ENCODE measurements around the gene BTBD16. TPM values are rescaled to one million over a fixed set of nuclear protein-coding genes. Genes with fewer than 3 reads are reported as not detected.

BTBD16 gene
- not detected for total RNA-seq

DNA sequence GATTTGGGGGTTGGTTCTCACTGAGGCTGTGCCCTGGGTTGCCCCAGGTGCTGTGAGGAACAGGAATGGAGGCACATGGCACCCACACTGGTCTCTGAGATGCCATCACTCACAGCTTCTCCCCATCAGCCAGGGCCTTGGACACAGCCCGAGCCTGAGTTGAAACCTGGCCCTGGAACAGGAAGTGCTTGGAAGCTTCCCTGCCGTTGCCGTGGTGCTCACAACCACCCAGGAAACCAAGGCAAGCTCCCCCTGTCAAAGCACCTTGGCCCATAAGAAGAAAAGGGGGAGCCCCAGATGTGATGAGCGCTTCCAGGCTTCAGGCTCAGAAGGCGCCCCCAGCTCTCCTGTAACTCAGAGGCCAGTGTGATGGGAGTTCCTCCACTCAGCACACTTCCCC is at the start of gene BTBD16:
BTBD16 (plus strand) TSS at position 221 of the 400 bp plus-strand sequence. CDS start 3,786 bp downstream, outside the sequence.
- DNase-seq (ENCODE audit: extremely low spot score in 2 of 2), result no peak
- intact Hi-C loops (cut with DNase I), result no loop called here
- no peaks in the 10 kb centered on the region for H3K9me3 ChIP-seq
- peaks cover 0 to 7% of the 10 kb centered on the region in 2 donors for H3K36me3 ChIP-seq
- H3K4me3 ChIP-seq, result no peak within 1 kb of the TSS
- TF ChIP-seq POLR2A (IDR thresholded peaks at IDR 0.05) (no peak), CTCF (IDR thresholded peaks at IDR 0.05) (no peak), POLR2AphosphoS5 (IDR thresholded peaks at IDR 0.05; ENCODE audit: insufficient read depth in 1 of 2, low read depth in 1 of 2) (no peak)
- no peak within 1 kb of the TSS for H3K27ac ChIP-seq
- no peaks in the 10 kb centered on the region for H3K4me1 ChIP-seq
- no peaks in the 10 kb centered on the region for H3K27me3 ChIP-seq

DNA sequence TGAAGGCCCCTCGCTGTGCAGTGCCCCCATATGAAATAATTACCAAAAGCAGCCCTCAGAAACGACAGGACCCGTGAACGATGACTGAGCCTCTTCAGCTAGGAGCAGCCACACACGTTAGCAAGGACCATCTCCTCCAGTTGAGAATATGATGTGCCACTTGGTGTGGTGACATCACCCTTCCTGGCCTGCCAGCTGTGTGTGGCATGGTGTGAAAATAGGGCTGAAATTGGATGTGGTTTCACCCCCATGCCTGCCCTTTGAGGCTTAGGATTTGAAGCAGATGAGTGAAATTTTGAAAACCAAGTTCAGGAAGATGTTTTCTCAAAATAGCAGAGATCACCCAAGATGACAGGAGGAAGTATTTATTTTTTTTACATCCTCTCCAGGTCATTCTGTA is 49.1 kb upstream of the BTBD16 start:
- Histone ChIP-seq H3K27ac (no peak overlapping the region), H3K4me3 (no peak overlapping the region), H3K36me3 (peaks cover 0 to 54% of the 10 kb centered on the region in 2 donors), H3K4me1 (no peaks in the 10 kb centered on the region), H3K27me3 (no peaks in the 10 kb centered on the region), H3K9me3 (no peaks in the 10 kb centered on the region)
- TF ChIP-seq CTCF (IDR thresholded peaks at IDR 0.05) (no peak), POLR2AphosphoS5 (IDR thresholded peaks at IDR 0.05; ENCODE audit: insufficient read depth in 1 of 2, low read depth in 1 of 2) (no peak), POLR2A (IDR thresholded peaks at IDR 0.05) (no peak)
- intact Hi-C loops (cut with DNase I), result no loop called here
- no peak for DNase-seq (ENCODE audit: extremely low spot score in 2 of 2)

DNA sequence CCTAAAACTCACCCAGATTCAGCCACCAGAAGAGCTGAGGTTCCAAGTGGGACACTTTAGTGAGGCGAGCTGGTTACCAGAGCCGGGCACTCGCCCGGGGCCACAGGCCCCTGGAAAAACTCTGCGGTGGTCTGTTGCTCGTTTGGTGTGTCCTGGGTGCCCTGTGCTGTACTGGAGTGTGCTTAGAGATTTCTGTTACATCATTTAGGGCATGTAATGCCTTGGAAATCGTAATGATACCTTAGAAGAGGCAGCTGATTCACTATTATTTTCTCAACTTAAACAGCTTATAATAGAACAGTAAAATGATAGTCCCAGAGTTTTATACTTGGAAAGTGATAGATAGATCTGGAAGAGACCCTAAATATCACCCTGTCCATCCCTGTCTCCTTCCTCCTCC is 48.5 kb upstream of the BTBD16 start:
- Histone ChIP-seq H3K27me3 (no peaks in the 10 kb centered on the region), H3K36me3 (peaks cover 0 to 56% of the 10 kb centered on the region in 2 donors), H3K4me1 (no peaks in the 10 kb centered on the region), H3K27ac (no peak overlapping the region), H3K9me3 (no peaks in the 10 kb centered on the region), H3K4me3 (no peak overlapping the region)
- intact Hi-C loops (cut with DNase I), result no loop called here
- TF ChIP-seq POLR2AphosphoS5 (IDR thresholded peaks at IDR 0.05; ENCODE audit: insufficient read depth in 1 of 2, low read depth in 1 of 2) (no peak), CTCF (IDR thresholded peaks at IDR 0.05) (no peak), POLR2A (IDR thresholded peaks at IDR 0.05) (no peak)
- no peak for DNase-seq (ENCODE audit: extremely low spot score in 2 of 2)

DNA sequence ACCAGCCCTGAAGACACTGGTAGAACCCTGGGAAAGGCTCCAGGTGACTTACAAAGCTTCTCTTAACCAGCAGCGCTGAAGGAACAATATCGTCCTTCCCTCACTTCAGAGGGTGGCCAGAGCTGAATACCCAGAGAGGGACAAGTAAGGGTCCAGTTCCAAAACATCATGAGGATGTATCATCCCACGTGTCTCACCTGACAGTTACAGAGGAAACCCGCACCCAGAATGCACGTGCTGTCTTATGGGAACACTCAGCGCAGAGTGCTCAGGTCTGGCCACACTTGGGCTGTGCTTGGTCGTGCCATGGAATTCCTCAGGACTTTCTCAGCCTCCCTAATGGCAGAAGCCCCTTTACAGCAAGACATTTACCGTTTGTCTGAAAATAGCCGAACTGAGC is 46.9 kb upstream of the BTBD16 start:
- H3K9me3 ChIP-seq, result no peaks in the 10 kb centered on the region
- H3K36me3 ChIP-seq, result peaks cover 0 to 55% of the 10 kb centered on the region in 2 donors
- TF ChIP-seq CTCF (IDR thresholded peaks at IDR 0.05) (no peak), POLR2A (IDR thresholded peaks at IDR 0.05) (no peak), POLR2AphosphoS5 (IDR thresholded peaks at IDR 0.05; ENCODE audit: insufficient read depth in 1 of 2, low read depth in 1 of 2) (no peak)
- no peak overlapping the region for H3K4me3 ChIP-seq
- H3K27ac ChIP-seq, result no peak overlapping the region
- DNase-seq (ENCODE audit: extremely low spot score in 2 of 2), result no peak
- intact Hi-C loops (cut with DNase I), result no loop called here
- no peaks in the 10 kb centered on the region for H3K4me1 ChIP-seq
- no peaks in the 10 kb centered on the region for H3K27me3 ChIP-seq

DNA sequence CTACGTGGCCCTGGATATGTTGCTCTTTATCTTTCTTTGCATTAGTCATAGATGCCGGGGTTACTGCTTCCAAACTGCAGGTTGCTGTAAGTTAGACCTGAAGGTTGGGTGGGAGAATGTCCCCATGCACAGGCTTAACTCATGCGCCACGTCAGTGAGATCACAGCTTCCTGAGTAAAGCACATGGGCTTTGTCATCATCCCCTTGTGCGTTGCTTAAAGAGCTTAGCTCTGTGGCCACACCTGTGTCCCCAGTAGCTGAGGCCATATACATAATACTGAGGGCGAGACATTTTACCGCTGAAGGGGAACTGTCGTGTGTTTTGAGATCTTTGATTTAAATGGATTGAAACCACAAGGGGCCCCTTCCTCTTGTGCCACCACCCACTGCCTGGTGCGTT is 45.8 kb upstream of the BTBD16 start:
- Histone ChIP-seq H3K27ac (no peak overlapping the region), H3K36me3 (peaks cover 0 to 48% of the 10 kb centered on the region in 2 donors), H3K4me3 (no peak overlapping the region), H3K4me1 (no peaks in the 10 kb centered on the region), H3K9me3 (no peaks in the 10 kb centered on the region), H3K27me3 (no peaks in the 10 kb centered on the region)
- no peak for DNase-seq (ENCODE audit: extremely low spot score in 2 of 2)
- intact Hi-C loops (cut with DNase I), result no loop called here
- no peak for TF ChIP-seq POLR2AphosphoS5 (IDR thresholded peaks at IDR 0.05; ENCODE audit: insufficient read depth in 1 of 2, low read depth in 1 of 2)
- TF ChIP-seq POLR2A (IDR thresholded peaks at IDR 0.05), result no peak
- no peak for TF ChIP-seq CTCF (IDR thresholded peaks at IDR 0.05)
